Ishikawa (cell line): ENCODE measurements around the gene NEAT1.

Source experiments
- EP300 ChIP-seq: IDR thresholded peaks from 2 replicates; pipeline ENCODE4 v1.6.1; 2012; ENCODE audit warnings: borderline replicate concordance
- FOXM1 ChIP-seq: IDR thresholded peaks from 2 replicates; pipeline ENCODE4 v1.6.1; 2012; ENCODE audit warnings: low read depth, borderline replicate concordance
- RAD21 ChIP-seq: IDR thresholded peaks from 2 replicates; pipeline ENCODE4 v1.6.1; 2012; ENCODE audit warnings: low read depth
- YY1 ChIP-seq: IDR thresholded peaks from 2 replicates; pipeline ENCODE4 v1.6.1; 2012; ENCODE audit warnings: low read depth
- TF ChIP-seq, protein P1 (sequence below): IDR thresholded peaks from 2 replicates; pipeline ENCODE4 v1.6.1; 2012
- TF ChIP-seq, protein P2 (sequence below): IDR thresholded peaks from 2 replicates; pipeline ENCODE4 v1.6.1; 2012

- TF ChIP-seq FOXM1 (no peak), RAD21 (no peak), YY1 (no peak), EP300 (no peak)
- TF ChIP-seq, protein P1, sequence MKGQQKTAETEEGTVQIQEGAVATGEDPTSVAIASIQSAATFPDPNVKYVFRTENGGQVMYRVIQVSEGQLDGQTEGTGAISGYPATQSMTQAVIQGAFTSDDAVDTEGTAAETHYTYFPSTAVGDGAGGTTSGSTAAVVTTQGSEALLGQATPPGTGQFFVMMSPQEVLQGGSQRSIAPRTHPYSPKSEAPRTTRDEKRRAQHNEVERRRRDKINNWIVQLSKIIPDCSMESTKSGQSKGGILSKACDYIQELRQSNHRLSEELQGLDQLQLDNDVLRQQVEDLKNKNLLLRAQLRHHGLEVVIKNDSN, result no peak
- TF ChIP-seq, protein P2, sequence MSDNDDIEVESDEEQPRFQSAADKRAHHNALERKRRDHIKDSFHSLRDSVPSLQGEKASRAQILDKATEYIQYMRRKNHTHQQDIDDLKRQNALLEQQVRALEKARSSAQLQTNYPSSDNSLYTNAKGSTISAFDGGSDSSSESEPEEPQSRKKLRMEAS, result no peak
Measured at GRCh38 chr11:65411681-65412070, 10.9 kb upstream of the NEAT1 start.
